Cardiac muscle cell (in vitro differentiated cells and primary cell): ENCODE results near the gene HTT-AS. TPM values are rescaled to one million over a fixed set of nuclear protein-coding genes. Genes with fewer than 3 reads are reported as not detected.
A peak's percentile ranks its signal among the peaks of the same experiment; 100 is the strongest.

Experiments
- DNase-seq, 2 donors: peaks; one replicate each; pipeline versions ENCODE4 v3.0.0 to v3.0.0-alpha.2; 2010 to 2017; ENCODE audit warnings: low read depth in 1 of 2, low spot score in 1 of 2
- H3K27ac ChIP-seq: fragments of 200-600 bp; sonication (generic); 2 replicates; pipeline ENCODE4 v1.5.1; 2016
- H3K27me3 ChIP-seq: fragments of 200-600 bp; sonication (generic); 2 replicates; pipeline ENCODE4 v1.6.0; 2016; ENCODE audit warnings: control low read depth
- H3K36me3 ChIP-seq: fragments of 200-600 bp; sonication (generic); 2 replicates; pipeline ENCODE4 v1.5.1; 2016; ENCODE audit warnings: control low read depth
- H3K4me1 ChIP-seq: fragments of 200-600 bp; sonication (generic); 2 replicates; pipeline ENCODE4 v1.8.1; 2017; ENCODE audit warnings: low read depth, mild to moderate bottlenecking, mixed run types
- H3K4me3 ChIP-seq: fragments of 200-600 bp; sonication (generic); 2 replicates; pipeline ENCODE4 v1.5.1; 2016; ENCODE audit warnings: mild to moderate bottlenecking
- H3K9me3 ChIP-seq: fragments of 200-600 bp; sonication (generic); 2 replicates; pipeline ENCODE4 v1.5.1; 2017; ENCODE audit warnings: low read depth, mild to moderate bottlenecking, control low read depth
- polyA plus RNA-seq: library from polyadenylated mRNA; unstranded; fragments of >200 nt; fragmentation: Nextera tagmentation; extraction: Ambion mirVana; gene quantifications from 2 replicates; pipeline ENCODE4 v1.2.1, GENCODE V29; 2016
- total RNA-seq: library from RNA; depleted of rRNA; stranded (reverse); fragments of >200 nt; gene quantifications from 2 replicates; pipeline ENCODE4 v1.2.3, GENCODE V29; 2016
- TF ChIP-seq, protein P1 (sequence below): IDR thresholded peaks from 2 replicates; pipeline ENCODE4 v1.5.1; 2012; ENCODE audit warnings: low read depth, mild to moderate bottlenecking, low read length

HTT-AS gene
- total RNA-seq: not detected in 2 replicates
- not detected in 2 replicates for polyA plus RNA-seq

DNA sequence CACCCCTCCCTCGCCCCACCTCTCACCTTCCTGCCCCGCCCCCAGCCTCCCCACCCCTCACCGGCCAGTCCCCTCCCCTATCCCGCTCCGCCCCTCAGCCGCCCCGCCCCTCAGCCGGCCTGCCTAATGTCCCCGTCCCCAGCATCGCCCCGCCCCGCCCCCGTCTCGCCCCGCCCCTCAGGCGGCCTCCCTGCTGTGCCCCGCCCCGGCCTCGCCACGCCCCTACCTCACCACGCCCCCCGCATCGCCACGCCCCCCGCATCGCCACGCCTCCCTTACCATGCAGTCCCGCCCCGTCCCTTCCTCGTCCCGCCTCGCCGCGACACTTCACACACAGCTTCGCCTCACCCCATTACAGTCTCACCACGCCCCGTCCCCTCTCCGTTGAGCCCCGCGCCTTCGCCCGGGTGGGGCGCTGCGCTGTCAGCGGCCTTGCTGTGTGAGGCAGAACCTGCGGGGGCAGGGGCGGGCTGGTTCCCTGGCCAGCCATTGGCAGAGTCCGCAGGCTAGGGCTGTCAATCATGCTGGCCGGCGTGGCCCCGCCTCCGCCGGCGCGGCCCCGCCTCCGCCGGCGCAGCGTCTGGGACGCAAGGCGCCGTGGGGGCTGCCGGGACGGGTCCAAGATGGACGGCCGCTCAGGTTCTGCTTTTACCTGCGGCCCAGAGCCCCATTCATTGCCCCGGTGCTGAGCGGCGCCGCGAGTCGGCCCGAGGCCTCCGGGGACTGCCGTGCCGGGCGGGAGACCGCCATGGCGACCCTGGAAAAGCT lies at the start of gene HTT-AS, which contains the start of gene HTT:
Gene HTT-AS, minus strand, starts transcription at position 461 of the 768 bp plus-strand sequence.
Gene HTT, plus strand, starts transcription at position 604 of the 768 bp plus-strand sequence. Its CDS starts 145 bp downstream, at position 749.
- Histone ChIP-seq H3K4me1 (peaks cover 15% of the 10 kb centered on the region), H3K9me3 (no peaks in the 10 kb centered on the region), H3K27ac (peak within 1 kb of the TSS; percentile 86), H3K4me3 (peak within 1 kb of the TSS; percentile 80), H3K27me3 (no peaks in the 10 kb centered on the region), H3K36me3 (no peaks in the 10 kb centered on the region)
- TF ChIP-seq, protein P1, sequence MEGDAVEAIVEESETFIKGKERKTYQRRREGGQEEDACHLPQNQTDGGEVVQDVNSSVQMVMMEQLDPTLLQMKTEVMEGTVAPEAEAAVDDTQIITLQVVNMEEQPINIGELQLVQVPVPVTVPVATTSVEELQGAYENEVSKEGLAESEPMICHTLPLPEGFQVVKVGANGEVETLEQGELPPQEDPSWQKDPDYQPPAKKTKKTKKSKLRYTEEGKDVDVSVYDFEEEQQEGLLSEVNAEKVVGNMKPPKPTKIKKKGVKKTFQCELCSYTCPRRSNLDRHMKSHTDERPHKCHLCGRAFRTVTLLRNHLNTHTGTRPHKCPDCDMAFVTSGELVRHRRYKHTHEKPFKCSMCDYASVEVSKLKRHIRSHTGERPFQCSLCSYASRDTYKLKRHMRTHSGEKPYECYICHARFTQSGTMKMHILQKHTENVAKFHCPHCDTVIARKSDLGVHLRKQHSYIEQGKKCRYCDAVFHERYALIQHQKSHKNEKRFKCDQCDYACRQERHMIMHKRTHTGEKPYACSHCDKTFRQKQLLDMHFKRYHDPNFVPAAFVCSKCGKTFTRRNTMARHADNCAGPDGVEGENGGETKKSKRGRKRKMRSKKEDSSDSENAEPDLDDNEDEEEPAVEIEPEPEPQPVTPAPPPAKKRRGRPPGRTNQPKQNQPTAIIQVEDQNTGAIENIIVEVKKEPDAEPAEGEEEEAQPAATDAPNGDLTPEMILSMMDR: peak; percentile 12
- peak; percentile 96 to 97 for DNase-seq

GRCh38 chr4:3123181-3123671 lies 48.9 kb upstream of the HTT-AS start:
- Histone ChIP-seq H3K9me3 (no peaks in the 10 kb centered on the region), H3K4me3 (no peak overlapping the region), H3K27me3 (no peaks in the 10 kb centered on the region), H3K27ac (peak overlapping the region; percentile 57), H3K36me3 (peaks cover 23% of the 10 kb centered on the region), H3K4me1 (no peaks in the 10 kb centered on the region)
- TF ChIP-seq, protein P1: no peak
- DNase-seq: peak in 1 of 2 donors; percentile 68

- Histone ChIP-seq H3K27ac (peak overlapping the region; percentile 44), H3K4me1 (no peaks in the 10 kb centered on the region), H3K36me3 (peaks cover 21% of the 10 kb centered on the region), H3K4me3 (no peak overlapping the region), H3K9me3 (no peaks in the 10 kb centered on the region), H3K27me3 (no peaks in the 10 kb centered on the region)
- DNase-seq: peak in 1 of 2 donors; percentile 88
- TF ChIP-seq, protein P1: no peak
Observed at GRCh38 chr4:3122081-3122563, 47.8 kb upstream of the HTT-AS start.

DNA sequence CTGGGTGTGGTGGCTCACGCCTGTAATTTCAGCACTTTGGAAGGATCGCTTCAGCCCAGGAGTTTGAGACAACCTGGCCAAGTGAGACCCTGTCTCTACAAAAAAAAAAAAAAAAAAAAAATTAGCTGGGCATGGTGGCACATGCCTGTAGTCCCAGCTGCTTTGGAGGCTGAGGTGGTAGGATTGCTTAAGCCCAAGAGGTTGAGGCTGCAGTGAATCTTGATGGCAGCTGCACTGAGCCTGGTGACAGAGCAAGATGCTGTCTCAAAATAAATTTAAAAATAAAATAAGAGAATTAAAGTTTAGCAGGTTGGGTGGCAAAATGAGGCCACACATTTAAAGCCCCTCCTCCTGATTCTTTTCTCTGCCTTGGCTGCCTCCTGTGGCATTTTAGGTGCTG lies 47.3 kb upstream of the HTT-AS start:
- no peak overlapping the region for H3K27ac ChIP-seq
- no peaks in the 10 kb centered on the region for H3K9me3 ChIP-seq
- TF ChIP-seq, protein P1: no peak
- H3K36me3 ChIP-seq: peaks cover 22% of the 10 kb centered on the region
- DNase-seq: no peak
- H3K4me3 ChIP-seq: no peak overlapping the region
- H3K27me3 ChIP-seq: no peaks in the 10 kb centered on the region
- H3K4me1 ChIP-seq: no peaks in the 10 kb centered on the region

- Histone ChIP-seq H3K4me3 (no peak overlapping the region), H3K36me3 (peaks cover 24% of the 10 kb centered on the region), H3K27me3 (no peaks in the 10 kb centered on the region), H3K9me3 (no peaks in the 10 kb centered on the region), H3K4me1 (no peaks in the 10 kb centered on the region), H3K27ac (no peak overlapping the region)
- TF ChIP-seq, protein P1: no peak
- no peak for DNase-seq
Observed at GRCh38 chr4:3121110-3121509, 46.8 kb upstream of the HTT-AS start.
